Measurements from ENCODE around the gene POLR2E. TPM values are rescaled to one million over a fixed set of nuclear protein-coding genes. Genes with fewer than 3 reads are reported as not detected.

Gene POLR2E
- total and polyA plus RNA-seq, 9 of the 15 experiments (the other 6 are each of a cell fraction or from before 2014, with no cell fraction given), result 3.4 to 413 (median 244) TPM

- H3K9me1 ChIP-seq (ENCODE audit: control insufficient read depth, insufficient read depth, low read length), result no peaks in the 10 kb centered on the region
- FAIRE-seq (no peak), ATAC-seq (no peak), DNase-seq (ENCODE audit: extremely low read depth in 1 of 4, low spot score in 3 of 4) (no peak)
- H2AFZ ChIP-seq (ENCODE audit: low read depth, low read length), result no peak overlapping the region
- no peaks in the 10 kb centered on the region; the same call in 1 of the 2 replicates for H4K20me1 ChIP-seq (replicated peaks; ENCODE audit: control insufficient read depth, insufficient read depth, low read length)
- ChIA-PET POLR2A (no interaction called here), CTCF (ENCODE audit: low intra/inter-chr PET ratio) (no interaction called here)
- H3K79me2 ChIP-seq (ENCODE audit: control insufficient read depth, insufficient read depth, low read length), result peaks cover 16% of the 10 kb centered on the region; the same call in 2 of the 3 replicates
- in situ Hi-C loops (cut with MboI), result no loop called here
- H3K4me1 ChIP-seq (replicated peaks in 1 of 2; ENCODE audit: control insufficient read depth in 2 of 2, insufficient read depth in 2 of 2, low read length in 2 of 2), result peaks cover 10 to 81% of the 10 kb centered on the region in 2 experiments
- H3K27me3 ChIP-seq (ENCODE audit: control insufficient read depth in 2 of 2, insufficient read depth in 2 of 2, low read length in 2 of 2), result no peaks in the 10 kb centered on the region
- 93% methylated on average over 14 of the region's 17 CpGs for WGBS (ENCODE audit: insufficient coverage, low coverage, missing lambda C conversion rate)
- no peak overlapping the region for H3K4me3 ChIP-seq
- H3K4me2 ChIP-seq (ENCODE audit: insufficient read depth, low read length), result no peak overlapping the region
- TF ChIP-seq TSC22D4 (tag; IDR thresholded peaks at IDR 0.05) (no peak), RAD21 (CRISPR knock-in tag; conservative IDR thresholded peaks at IDR 0.05 in 1 of 2, IDR thresholded peaks at IDR 0.05 in 1 of 2) (no peak), POLR2H (tag; IDR thresholded peaks at IDR 0.05; ENCODE audit: low read depth) (no peak)
- TF ChIP-seq, protein P1, sequence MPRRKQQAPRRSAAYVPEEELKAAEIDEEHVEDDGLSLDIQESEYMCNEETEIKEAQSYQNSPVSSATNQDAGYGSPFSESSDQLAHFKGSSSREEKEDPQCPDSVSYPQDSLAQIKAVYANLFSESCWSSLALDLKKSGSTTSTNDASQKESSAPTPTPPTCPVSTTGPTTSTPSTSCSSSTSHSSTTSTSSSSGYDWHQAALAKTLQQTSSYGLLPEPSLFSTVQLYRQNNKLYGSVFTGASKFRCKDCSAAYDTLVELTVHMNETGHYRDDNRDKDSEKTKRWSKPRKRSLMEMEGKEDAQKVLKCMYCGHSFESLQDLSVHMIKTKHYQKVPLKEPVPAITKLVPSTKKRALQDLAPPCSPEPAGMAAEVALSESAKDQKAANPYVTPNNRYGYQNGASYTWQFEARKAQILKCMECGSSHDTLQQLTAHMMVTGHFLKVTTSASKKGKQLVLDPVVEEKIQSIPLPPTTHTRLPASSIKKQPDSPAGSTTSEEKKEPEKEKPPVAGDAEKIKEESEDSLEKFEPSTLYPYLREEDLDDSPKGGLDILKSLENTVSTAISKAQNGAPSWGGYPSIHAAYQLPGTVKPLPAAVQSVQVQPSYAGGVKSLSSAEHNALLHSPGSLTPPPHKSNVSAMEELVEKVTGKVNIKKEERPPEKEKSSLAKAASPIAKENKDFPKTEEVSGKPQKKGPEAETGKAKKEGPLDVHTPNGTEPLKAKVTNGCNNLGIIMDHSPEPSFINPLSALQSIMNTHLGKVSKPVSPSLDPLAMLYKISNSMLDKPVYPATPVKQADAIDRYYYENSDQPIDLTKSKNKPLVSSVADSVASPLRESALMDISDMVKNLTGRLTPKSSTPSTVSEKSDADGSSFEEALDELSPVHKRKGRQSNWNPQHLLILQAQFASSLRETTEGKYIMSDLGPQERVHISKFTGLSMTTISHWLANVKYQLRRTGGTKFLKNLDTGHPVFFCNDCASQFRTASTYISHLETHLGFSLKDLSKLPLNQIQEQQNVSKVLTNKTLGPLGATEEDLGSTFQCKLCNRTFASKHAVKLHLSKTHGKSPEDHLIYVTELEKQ (CRISPR knock-in tag; IDR thresholded peaks at IDR 0.05), result no peak
- no peaks in the 10 kb centered on the region for H3K9me3 ChIP-seq (replicated peaks; ENCODE audit: control insufficient read depth, insufficient read depth, low read depth, low read length)
- BruUV-seq (replicated peaks), result no TSS peak
- no peak overlapping the region for H3K9ac ChIP-seq (ENCODE audit: insufficient read depth in 1 of 2, low read depth in 2 of 2, low read length in 2 of 2)
- intact Hi-C loops (cut with micrococcal nuclease), result no loop called here
- peaks cover 37% of the 10 kb centered on the region; the same call in 2 of the 3 replicates for H3K36me3 ChIP-seq (ENCODE audit: control insufficient read depth, insufficient read depth, low read length)
- no peak overlapping the region for H3K27ac ChIP-seq (ENCODE audit: extremely low read depth, low read depth, low read length)
Observed at GRCh38 chr19:1128106-1128505, 32.9 kb upstream of the POLR2E start.

Measured in K562 (cell line).